ENCODE results near the gene DYRK1A. TPM values are rescaled to one million over a fixed set of nuclear protein-coding genes. Genes with fewer than 3 reads are reported as not detected.

The DYRK1A gene
- total RNA-seq, 1 experiment from 2014 or later, result 49.3 TPM

GRCh38 chr21:37516998-37517397, 150.4 kb downstream of the DYRK1A start:
- Histone ChIP-seq H3K79me2 (ENCODE audit: insufficient read depth, low read length) (peaks cover 18% of the 10 kb centered on the region), H3K27ac (ENCODE audit: low read depth, low read length) (no peak overlapping the region), H3K4me1 (ENCODE audit: control insufficient read depth in 1 of 2, insufficient read depth in 2 of 2, low read length in 2 of 2) (no peaks in the 10 kb centered on the region), H3K36me3 (ENCODE audit: control insufficient read depth in 1 of 2, insufficient read depth in 2 of 2, low read length in 2 of 2) (peaks cover 10 to 21% of the 10 kb centered on the region in 2 experiments), H3K9me3 (ENCODE audit: control insufficient read depth in 1 of 2, insufficient read depth in 1 of 2, low read depth in 1 of 2, low read length in 2 of 2) (no peaks in the 10 kb centered on the region), H3K9me2 (ENCODE audit: insufficient read depth) (no peaks in the 10 kb centered on the region), H4K20me1 (ENCODE audit: insufficient read depth) (no peaks in the 10 kb centered on the region), H3K27me3 (ENCODE audit: insufficient read depth, low read length) (no peaks in the 10 kb centered on the region), H3K4me3 (replicated peaks in 1 of 2; ENCODE audit: low read depth in 1 of 2, low read length in 2 of 2) (no peak overlapping the region), H3K4me2 (ENCODE audit: low read length) (no peak overlapping the region), H2AFZ (ENCODE audit: low read depth, low read length, poor library complexity, severe bottlenecking) (no peak overlapping the region), H3K9ac (ENCODE audit: low read length) (no peak overlapping the region)
- POLR2A ChIA-PET, result no interaction called here
- ATAC-seq, result no peak
- DNase-seq (ENCODE audit: low read depth, low spot score), result no peak
- no TSS peak for BruUV-seq (replicated peaks)
- no peak for TF ChIP-seq ATF3 (IDR thresholded peaks at IDR 0.05)
- TF ChIP-seq SP1 (IDR thresholded peaks at IDR 0.05; ENCODE audit: low read depth), result no peak
- no peak for TF ChIP-seq POLR2A (IDR thresholded peaks at IDR 0.05; ENCODE audit: borderline replicate concordance, extremely low read depth, insufficient read depth, insufficient read length)
- TF ChIP-seq SRF (IDR thresholded peaks at IDR 0.05; ENCODE audit: low read depth), result no peak
- TF ChIP-seq EZH2phosphoT487 (IDR thresholded peaks at IDR 0.05; ENCODE audit: borderline replicate concordance), result no peak
- no peak for TF ChIP-seq RAD21 (IDR thresholded peaks at IDR 0.05; ENCODE audit: low read depth)
- no peak for TF ChIP-seq POLR2AphosphoS5 (IDR thresholded peaks at IDR 0.05; ENCODE audit: low read depth, low read length)
- no peak for TF ChIP-seq CEBPB (IDR thresholded peaks at IDR 0.05; ENCODE audit: low read depth)
- TF ChIP-seq YY1 (IDR thresholded peaks at IDR 0.05; ENCODE audit: extremely low read depth, insufficient replicate concordance, low read depth, low read length), result no peak
- TF ChIP-seq EGR1 (IDR thresholded peaks at IDR 0.05; ENCODE audit: low read depth), result no peak
- no peak for TF ChIP-seq ZFX (IDR thresholded peaks at IDR 0.05)
- no peak for TF ChIP-seq REST (IDR thresholded peaks at IDR 0.05; ENCODE audit: low read depth)
- no peak for TF ChIP-seq JUND (IDR thresholded peaks at IDR 0.05)
- TF ChIP-seq CTCF (IDR thresholded peaks at IDR 0.05 in 2 of 3, conservative IDR thresholded peaks at IDR 0.05 in 1 of 3; ENCODE audit: borderline replicate concordance in 1 of 3, insufficient read depth in 1 of 3, low read depth in 2 of 3, low read length in 2 of 3), result no peak
- TF ChIP-seq MAX (IDR thresholded peaks at IDR 0.05), result no peak
- no peak for TF ChIP-seq ZNF274 (IDR thresholded peaks at IDR 0.05; ENCODE audit: low read depth, low read length)
- no peak for TF ChIP-seq ZBTB33 (IDR thresholded peaks at IDR 0.05; ENCODE audit: extremely low read depth, insufficient replicate concordance, low read length)
- TF ChIP-seq TCF7L2 (IDR thresholded peaks at IDR 0.05; ENCODE audit: borderline replicate concordance, extremely low read depth, insufficient read depth, insufficient read length), result no peak
- TF ChIP-seq SIN3A (IDR thresholded peaks at IDR 0.05; ENCODE audit: low read depth), result no peak
- TF ChIP-seq FOSL1 (IDR thresholded peaks at IDR 0.05; ENCODE audit: low read depth), result no peak
- intact Hi-C loops (cut with micrococcal nuclease), result no loop called here
- CTCF ChIA-PET, result no interaction called here
- RAD21 ChIA-PET (ENCODE audit: low non-redundant PET in 1 of 2, low total read pairs in 2 of 2, uncharacterized antibody in 2 of 2, unreplicated experiment in 2 of 2), result no interaction called here
